ENCODE data around the gene AMMECR1.

AMMECR1 gene

DNA sequence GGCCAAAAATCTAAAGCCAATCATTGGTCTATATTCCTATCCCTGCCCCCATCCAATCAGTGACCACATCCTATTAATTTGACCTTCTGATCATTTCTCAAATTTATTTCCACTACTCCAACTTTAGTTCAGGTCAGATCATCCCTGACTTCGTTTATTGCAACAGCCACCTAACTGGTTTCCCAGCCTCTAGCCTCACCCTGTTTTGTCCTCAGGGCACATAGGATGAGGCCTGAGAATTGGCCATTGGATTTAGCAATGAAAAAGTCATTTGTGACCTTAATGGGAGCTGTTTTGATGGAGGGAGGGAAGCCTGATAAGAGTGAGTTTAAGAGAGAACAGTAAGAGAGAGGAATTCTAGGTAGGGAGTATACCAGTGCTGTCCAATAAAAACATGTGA, 155.0 kb downstream of the AMMECR1 start:
- Histone ChIP-seq H3K9ac (ENCODE audit: low read length) (no peak overlapping the region), H3F3A (ENCODE audit: insufficient read depth, low read length) (peaks cover 12% of the 10 kb centered on the region), H3K36me3 (replicated peaks; ENCODE audit: insufficient read depth, low read length) (no peaks in the 10 kb centered on the region), H3K27ac (ENCODE audit: low read length) (no peak overlapping the region), H3K9me2 (replicated peaks; ENCODE audit: insufficient read depth, low read length) (no peaks in the 10 kb centered on the region), H3K4me1 (ENCODE audit: low read length) (peaks cover 29% of the 10 kb centered on the region), H3K79me2 (ENCODE audit: low read length) (peaks cover 26% of the 10 kb centered on the region), H3K27me3 (replicated peaks; ENCODE audit: insufficient read depth, low read length) (no peaks in the 10 kb centered on the region), H4K20me1 (ENCODE audit: insufficient read depth, low read length) (peaks cover 3% of the 10 kb centered on the region; the same call in 1 of the 2 replicates), H3K9me3 (replicated peaks; ENCODE audit: insufficient read depth, low read length) (no peaks in the 10 kb centered on the region), H2AFZ (ENCODE audit: low read length) (no peak overlapping the region), H3K4me3 (ENCODE audit: low read length) (no peak overlapping the region), H3K4me2 (ENCODE audit: low read depth, low read length) (no peak overlapping the region)
- TF ChIP-seq EZH2 (optimal IDR thresholded peaks at IDR 0.05; ENCODE audit: low read depth, low read length) (no peak), EZH2phosphoT487 (IDR thresholded peaks at IDR 0.05; ENCODE audit: low read length) (no peak)
- TF ChIP-seq, protein P1, sequence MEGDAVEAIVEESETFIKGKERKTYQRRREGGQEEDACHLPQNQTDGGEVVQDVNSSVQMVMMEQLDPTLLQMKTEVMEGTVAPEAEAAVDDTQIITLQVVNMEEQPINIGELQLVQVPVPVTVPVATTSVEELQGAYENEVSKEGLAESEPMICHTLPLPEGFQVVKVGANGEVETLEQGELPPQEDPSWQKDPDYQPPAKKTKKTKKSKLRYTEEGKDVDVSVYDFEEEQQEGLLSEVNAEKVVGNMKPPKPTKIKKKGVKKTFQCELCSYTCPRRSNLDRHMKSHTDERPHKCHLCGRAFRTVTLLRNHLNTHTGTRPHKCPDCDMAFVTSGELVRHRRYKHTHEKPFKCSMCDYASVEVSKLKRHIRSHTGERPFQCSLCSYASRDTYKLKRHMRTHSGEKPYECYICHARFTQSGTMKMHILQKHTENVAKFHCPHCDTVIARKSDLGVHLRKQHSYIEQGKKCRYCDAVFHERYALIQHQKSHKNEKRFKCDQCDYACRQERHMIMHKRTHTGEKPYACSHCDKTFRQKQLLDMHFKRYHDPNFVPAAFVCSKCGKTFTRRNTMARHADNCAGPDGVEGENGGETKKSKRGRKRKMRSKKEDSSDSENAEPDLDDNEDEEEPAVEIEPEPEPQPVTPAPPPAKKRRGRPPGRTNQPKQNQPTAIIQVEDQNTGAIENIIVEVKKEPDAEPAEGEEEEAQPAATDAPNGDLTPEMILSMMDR (IDR thresholded peaks at IDR 0.05; ENCODE audit: low read length): no peak
- DNase-seq: no peak

GRCh38 chrX:110162131-110162530, 155.8 kb downstream of the AMMECR1 start:
- no peak overlapping the region for H3K27ac ChIP-seq (ENCODE audit: low read length)

DNA sequence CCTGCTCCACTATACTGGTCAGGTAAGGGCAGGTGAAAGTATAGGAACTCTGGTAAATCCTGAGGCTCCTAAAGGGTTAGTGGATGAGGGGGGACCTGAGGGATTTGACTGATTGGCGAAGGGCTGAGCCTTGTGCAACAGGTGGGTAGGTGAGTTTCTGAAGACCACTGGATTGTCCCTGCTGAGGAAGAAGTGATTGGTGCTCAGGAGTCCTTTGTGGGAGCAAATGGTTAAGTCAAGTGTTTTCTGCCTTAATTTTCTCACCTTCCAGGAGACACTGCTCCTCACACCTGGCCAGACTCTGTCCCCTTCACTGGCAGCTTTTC, 156.6 kb downstream of the AMMECR1 start:
- Histone ChIP-seq H3K27ac (ENCODE audit: low read length) (no peak overlapping the region), H3K4me3 (ENCODE audit: low read length) (no peak overlapping the region), H2AFZ (ENCODE audit: low read length) (no peak overlapping the region), H3K9me3 (replicated peaks; ENCODE audit: insufficient read depth, low read length) (no peaks in the 10 kb centered on the region), H4K20me1 (ENCODE audit: insufficient read depth, low read length) (peaks cover 3% of the 10 kb centered on the region; the same call in 1 of the 2 replicates), H3F3A (ENCODE audit: insufficient read depth, low read length) (peaks cover 12% of the 10 kb centered on the region), H3K79me2 (ENCODE audit: low read length) (peaks cover 31% of the 10 kb centered on the region), H3K36me3 (replicated peaks; ENCODE audit: insufficient read depth, low read length) (no peaks in the 10 kb centered on the region), H3K4me2 (ENCODE audit: low read depth, low read length) (no peak overlapping the region), H3K9me2 (replicated peaks; ENCODE audit: insufficient read depth, low read length) (no peaks in the 10 kb centered on the region), H3K27me3 (replicated peaks; ENCODE audit: insufficient read depth, low read length) (no peaks in the 10 kb centered on the region), H3K4me1 (ENCODE audit: low read length) (peaks cover 29% of the 10 kb centered on the region), H3K9ac (ENCODE audit: low read length) (no peak overlapping the region)
- no peak for TF ChIP-seq EZH2 (optimal IDR thresholded peaks at IDR 0.05; ENCODE audit: low read depth, low read length)
- TF ChIP-seq EZH2phosphoT487 (IDR thresholded peaks at IDR 0.05; ENCODE audit: low read length): no peak
- TF ChIP-seq, protein P1 (IDR thresholded peaks at IDR 0.05; ENCODE audit: low read length): no peak
- DNase-seq: no peak

More at GRCh38 chrX:110162131-110162530, 155.8 kb downstream of the AMMECR1 start:
- Histone ChIP-seq H3K4me2 (ENCODE audit: low read depth, low read length) (no peak overlapping the region), H4K20me1 (ENCODE audit: insufficient read depth, low read length) (peaks cover 3% of the 10 kb centered on the region; the same call in 1 of the 2 replicates), H3K27me3 (replicated peaks; ENCODE audit: insufficient read depth, low read length) (no peaks in the 10 kb centered on the region), H3K9ac (ENCODE audit: low read length) (no peak overlapping the region), H3K36me3 (replicated peaks; ENCODE audit: insufficient read depth, low read length) (no peaks in the 10 kb centered on the region), H2AFZ (ENCODE audit: low read length) (no peak overlapping the region), H3F3A (ENCODE audit: insufficient read depth, low read length) (peaks cover 12% of the 10 kb centered on the region), H3K79me2 (ENCODE audit: low read length) (peaks cover 26% of the 10 kb centered on the region), H3K9me3 (replicated peaks; ENCODE audit: insufficient read depth, low read length) (no peaks in the 10 kb centered on the region), H3K4me3 (ENCODE audit: low read length) (no peak overlapping the region), H3K9me2 (replicated peaks; ENCODE audit: insufficient read depth, low read length) (no peaks in the 10 kb centered on the region), H3K4me1 (ENCODE audit: low read length) (peaks cover 29% of the 10 kb centered on the region)
- TF ChIP-seq EZH2phosphoT487 (IDR thresholded peaks at IDR 0.05; ENCODE audit: low read length) (no peak), EZH2 (optimal IDR thresholded peaks at IDR 0.05; ENCODE audit: low read depth, low read length) (no peak)
- TF ChIP-seq, protein P1 (IDR thresholded peaks at IDR 0.05; ENCODE audit: low read length): no peak
- DNase-seq: no peak

Measured in MM.1S (cell line).